Measurements from ENCODE around the gene ITPRID2.

The ITPRID2 gene

GRCh38 chr2:181891258-181891965, at the start of gene ITPRID2:
Gene ITPRID2 (plus strand): TSS chr2:181891730. CDS start chr2:181892067, 337 bp downstream.
- peak; percentile 14 to 22 for DNase-seq (ENCODE audit: low read depth in 2 of 2)

GRCh38 chr2:181844551-181845290, 46.8 kb upstream of the ITPRID2 start:
- no peak for DNase-seq (ENCODE audit: low read depth in 2 of 2)

GRCh38 chr2:181846399-181847197, 44.9 kb upstream of the ITPRID2 start:
- no peak for DNase-seq (ENCODE audit: low read depth in 2 of 2)

GRCh38 chr2:181847198-181847556, 44.4 kb upstream of the ITPRID2 start:
- no peak for DNase-seq (ENCODE audit: low read depth in 2 of 2)

GRCh38 chr2:181847702-181848101, 43.8 kb upstream of the ITPRID2 start:
- no peak for DNase-seq (ENCODE audit: low read depth in 2 of 2)

- DNase-seq (ENCODE audit: low read depth in 2 of 2), result no peak
Observed at GRCh38 chr2:181848261-181848886, 43.2 kb upstream of the ITPRID2 start.

GRCh38 chr2:181849601-181850000, 41.9 kb upstream of the ITPRID2 start:
- DNase-seq (ENCODE audit: low read depth in 2 of 2), result no peak

- DNase-seq (ENCODE audit: low read depth in 2 of 2), result no peak
Observed at GRCh38 chr2:181850936-181851560, 40.5 kb upstream of the ITPRID2 start.

GRCh38 chr2:181851726-181852125, 39.8 kb upstream of the ITPRID2 start:
- DNase-seq (ENCODE audit: low read depth in 2 of 2), result no peak

- DNase-seq (ENCODE audit: low read depth in 2 of 2), result no peak
Observed at GRCh38 chr2:181853696-181854095, 37.8 kb upstream of the ITPRID2 start.

GRCh38 chr2:181857483-181857882, 34.0 kb upstream of the ITPRID2 start:
- no peak for DNase-seq (ENCODE audit: low read depth in 2 of 2)

GRCh38 chr2:181858600-181858999, 32.9 kb upstream of the ITPRID2 start:
- no peak for DNase-seq (ENCODE audit: low read depth in 2 of 2)

GRCh38 chr2:181859123-181859522, 32.4 kb upstream of the ITPRID2 start:
- no peak for DNase-seq (ENCODE audit: low read depth in 2 of 2)

GRCh38 chr2:181859803-181860202, 31.7 kb upstream of the ITPRID2 start:
- DNase-seq (ENCODE audit: low read depth in 2 of 2), result no peak

- no peak for DNase-seq (ENCODE audit: low read depth in 2 of 2)
Observed at GRCh38 chr2:181861379-181861778, 30.2 kb upstream of the ITPRID2 start.

GRCh38 chr2:181862583-181863281, 28.8 kb upstream of the ITPRID2 start:
- no peak for DNase-seq (ENCODE audit: low read depth in 2 of 2)

- DNase-seq (ENCODE audit: low read depth in 2 of 2), result no peak
Observed at GRCh38 chr2:181872178-181872577, 19.4 kb upstream of the ITPRID2 start.

- DNase-seq (ENCODE audit: low read depth in 2 of 2), result no peak
Observed at GRCh38 chr2:181876614-181877063, 14.9 kb upstream of the ITPRID2 start.

GRCh38 chr2:181877181-181877664, 14.3 kb upstream of the ITPRID2 start:
- DNase-seq (ENCODE audit: low read depth in 2 of 2), result no peak

GRCh38 chr2:181878448-181878847, 13.1 kb upstream of the ITPRID2 start:
- no peak for DNase-seq (ENCODE audit: low read depth in 2 of 2)

- DNase-seq (ENCODE audit: low read depth in 2 of 2), result no peak
Observed at GRCh38 chr2:181879295-181879694, 12.2 kb upstream of the ITPRID2 start.

Data from activated CD8-positive, alpha-beta memory T cell treated with anti-CD3 and anti-CD28 coated beads for 4 hours (primary cell).